Aorta (tissue), 5 donors: ENCODE results near the gene ABAT. TPM values are rescaled to one million over a fixed set of nuclear protein-coding genes. Genes with fewer than 3 reads are reported as not detected.
A peak's percentile ranks its signal among the peaks of the same experiment; 100 is the strongest.
"Not testable (repeated sequence)": the region's sequence is repeated elsewhere in the genome, so short reads cannot be mapped to it uniquely, and the experiment has no call there.

Experiments used
- ATAC-seq: fragments of 200-7000 bp; cut with Tn5 transposase; one replicate; pipeline ENCODE4 v1.9.1; 2022; ENCODE audit warnings: moderate library complexity; ENCODE audit not compliant: low FRiP score
- DNase-seq, 2 donors: peaks; one replicate each; pipeline ENCODE4 v3.0.0-alpha.2; 2020
- H3K27ac ChIP-seq, 2 donors: one replicate each; pipeline ENCODE4 v1.5.1; 2013; ENCODE audit warnings: low read length in 2 of 2, mild to moderate bottlenecking in 2 of 2, moderate library complexity in 2 of 2, control low read depth in 1 of 2, inconsistent platforms in 1 of 2, low read depth in 1 of 2
- H3K27me3 ChIP-seq, 2 donors: one replicate each; pipeline ENCODE4 v1.6.1; 2013; ENCODE audit warnings: control low read depth in 1 of 2, low read length in 1 of 2, mild to moderate bottlenecking in 1 of 2, moderate library complexity in 1 of 2; ENCODE audit not compliant: insufficient read depth in 2 of 2, control insufficient read depth in 1 of 2
- H3K36me3 ChIP-seq, 2 donors: one replicate each; pipeline ENCODE4 v1.6.1; 2013; ENCODE audit warnings: control low read depth in 1 of 2, low read length in 1 of 2, mild to moderate bottlenecking in 1 of 2; ENCODE audit not compliant: insufficient read depth in 2 of 2, control insufficient read depth in 1 of 2
- H3K4me1 ChIP-seq, 2 donors: one replicate each; pipeline ENCODE4 v1.6.1; 2013; ENCODE audit warnings: low read length in 2 of 2, control low read depth in 1 of 2, mild to moderate bottlenecking in 1 of 2, moderate library complexity in 1 of 2; ENCODE audit not compliant: insufficient read depth in 2 of 2, control insufficient read depth in 1 of 2
- H3K4me3 ChIP-seq, 2 donors: one replicate each; pipeline ENCODE4 v1.5.1; 2013; ENCODE audit warnings: low read length in 2 of 2, control low read depth in 1 of 2, mild to moderate bottlenecking in 1 of 2
- H3K9me3 ChIP-seq: one replicate; pipeline ENCODE4 v1.6.1; 2013; ENCODE audit warnings: mild to moderate bottlenecking, low read length; ENCODE audit not compliant: control insufficient read depth
- WGBS, 2 donors: extraction: QIAGEN DNeasy Blood & Tissue Kit; methylation state at CpG; one replicate each; pipeline ENCODE4 v1.1.7; 2013; 5-methylcytosine and 5-hydroxymethylcytosine counted together
- intact Hi-C, 2 donors: fragments of 100-400 bp; cut with DNase I; formaldehyde crosslinking; loops; one replicate each; pipeline versions ENCODE4 v1.14.2 to v1.15.0; 2022
- polyA plus RNA-seq, 2 donors: library from polyadenylated mRNA; stranded (reverse); fragments of 200-250 nt; gene quantifications; one replicate each; pipeline ENCODE4 v1.2.3, GENCODE V29; 2013
- total RNA-seq, 2 donors: library from RNA; stranded (reverse); fragmentation: NEBNext Ultra II Directional; extraction: Animal tissue kit (Norgen Biotek cat#: 25700); gene quantifications; one replicate each; pipeline ENCODE4 v1.2.1, GENCODE V29; 2021
- donor health status: healthy with polysubstance abuse.
- donor health status: Bipolar disorder and iron deficiency.
- donor health status: DM: no; HTN: no; CAD: no.
- donor health status: DM: no; HTN: no; CAD: no.
- donor health status: DM: yes; HTN: yes; CAD: no.

Gene ABAT
- total and polyA plus RNA-seq, 4 donors = 6.6 to 11.5 (median 9.6) TPM

GRCh38 chr16:8797364-8798173 is 123.2 kb downstream of the ABAT start, which contains the start of the genes PMM2 and TMEM186:
Gene PMM2 (plus strand): TSS chr16:8797839. CDS start chr16:8797883, 44 bp downstream.
Gene TMEM186 (minus strand): TSS chr16:8797639. CDS start chr16:8797614, 25 bp downstream.
- no peaks in the 10 kb centered on the region for H3K9me3 ChIP-seq
- peak; percentile 98 for DNase-seq
- intact Hi-C loops = loop anchor here (2.0 to 10.0 kb wide), 5 partner anchors 70 to 229 kb away; partner anchors contain the start of genes ABAT (in 2 of the 2) and CARHSP1 (in 2 of the 2)
- peak; percentile 98 for ATAC-seq
- H3K4me1 ChIP-seq = peaks cover 0 to 2% of the 10 kb centered on the region in 2 donors
- WGBS, 2 donors = 0 to 1% methylated on average over 60 to 61 of the region's 61 CpGs
- H3K27me3 ChIP-seq = no peaks in the 10 kb centered on the region
- peak within 1 kb of the TSS; percentile 86 to 94 for H3K4me3 ChIP-seq
- H3K36me3 ChIP-seq = peaks cover 0 to 4% of the 10 kb centered on the region in 2 donors
- H3K27ac ChIP-seq = peak within 1 kb of the TSS in 1 of 2 donors; percentile 45

GRCh38 chr16:8798174-8798527 is 123.7 kb downstream of the ABAT start:
- WGBS, 2 donors = 1% methylated on average over 6 of the region's 6 CpGs
- peaks cover 0 to 4% of the 10 kb centered on the region in 2 donors for H3K36me3 ChIP-seq
- ATAC-seq (no peak), DNase-seq (no peak)
- H3K4me3 ChIP-seq = peak overlapping the region; percentile 77 to 94
- intact Hi-C loops = loop anchor here (5.0 to 10.0 kb wide), 3 partner anchors 69 to 126 kb away; partner anchors contain the start of genes ABAT (in 2 of the 2) and CARHSP1 (in 1 of the 2)
- H3K9me3 ChIP-seq = no peaks in the 10 kb centered on the region
- peaks cover 0 to 2% of the 10 kb centered on the region in 2 donors for H3K4me1 ChIP-seq
- H3K27ac ChIP-seq = peak overlapping the region in 1 of 2 donors; percentile 42
- no peaks in the 10 kb centered on the region for H3K27me3 ChIP-seq

- no peak overlapping the region for H3K27ac ChIP-seq
- peak overlapping the region; percentile 77 to 94 for H3K4me3 ChIP-seq
- no peaks in the 10 kb centered on the region for H3K27me3 ChIP-seq
- DNase-seq (no peak), ATAC-seq (no peak)
- no peaks in the 10 kb centered on the region for H3K9me3 ChIP-seq
- WGBS, 2 donors = 43 to 45% methylated on average over 7 of the region's 7 CpGs
- intact Hi-C loops = loop anchor here (5.0 to 10.0 kb wide), 3 partner anchors 69 to 126 kb away; partner anchors contain the start of genes ABAT (in 2 of the 2) and CARHSP1 (in 1 of the 2)
- H3K4me1 ChIP-seq = peaks cover 0 to 2% of the 10 kb centered on the region in 2 donors
- H3K36me3 ChIP-seq = peaks cover 0 to 4% of the 10 kb centered on the region in 2 donors
Observed at GRCh38 chr16:8798535-8799157, 124.2 kb downstream of the ABAT start.

GRCh38 chr16:8801701-8802100 is 127.3 kb downstream of the ABAT start:
- DNase-seq = no peak
- no peaks in the 10 kb centered on the region for H3K9me3 ChIP-seq
- ATAC-seq = no peak
- no peak overlapping the region for H3K4me3 ChIP-seq
- peaks cover 0 to 2% of the 10 kb centered on the region in 2 donors for H3K4me1 ChIP-seq
- WGBS, 2 donors = 86 to 87% methylated on average over 4 of the region's 4 CpGs
- no peak overlapping the region for H3K27ac ChIP-seq
- intact Hi-C loops = no loop called here
- H3K36me3 ChIP-seq = peaks cover 6 to 7% of the 10 kb centered on the region in 2 donors
- H3K27me3 ChIP-seq = no peaks in the 10 kb centered on the region

DNA sequence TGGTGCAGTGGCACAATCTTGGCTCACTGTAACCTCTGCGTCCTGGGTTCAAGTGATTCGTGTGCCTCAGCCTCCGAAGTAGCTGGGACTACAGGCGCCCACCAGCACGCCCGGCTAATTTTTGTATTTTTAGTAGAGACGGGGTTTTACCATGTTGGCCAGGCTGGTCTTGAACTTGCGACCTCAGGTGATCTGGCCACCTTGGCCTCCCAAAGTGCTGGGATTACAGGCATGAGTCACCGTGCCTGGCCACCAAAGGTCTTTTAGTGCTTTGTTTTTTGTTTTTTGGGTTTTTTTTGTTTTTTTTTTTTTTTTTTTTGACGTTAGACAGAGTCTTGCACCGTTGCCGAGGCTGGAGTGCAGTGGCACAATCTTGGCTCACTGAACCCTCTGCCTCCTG is 129.3 kb downstream of the ABAT start:
- H3K36me3 ChIP-seq = peaks cover 10 to 12% of the 10 kb centered on the region in 2 donors
- H3K27me3 ChIP-seq, intact Hi-C loops, H3K27ac ChIP-seq, H3K4me1 ChIP-seq, H3K4me3 ChIP-seq, H3K9me3 ChIP-seq, ATAC-seq, DNase-seq: not testable (repeated sequence)
- WGBS, 2 donors = 84 to 86% methylated on average over 12 of the region's 12 CpGs

GRCh38 chr16:8804313-8804712 is 129.9 kb downstream of the ABAT start:
- intact Hi-C loops = no loop called here
- ATAC-seq (no peak), DNase-seq (no peak)
- H3K36me3 ChIP-seq = peaks cover 10 to 12% of the 10 kb centered on the region in 2 donors
- whole genome bisulfite sequencing, 2 donors = 79 to 85% methylated on average over 6 of the region's 6 CpGs
- H3K4me3 ChIP-seq = no peak overlapping the region
- H3K27me3 ChIP-seq = no peaks in the 10 kb centered on the region
- H3K27ac ChIP-seq = no peak overlapping the region
- no peaks in the 10 kb centered on the region for H3K4me1 ChIP-seq
- H3K9me3 ChIP-seq = no peaks in the 10 kb centered on the region

GRCh38 chr16:8806272-8806983 is 132.0 kb downstream of the ABAT start:
- H3K4me1 ChIP-seq = no peaks in the 10 kb centered on the region
- no peak overlapping the region for H3K27ac ChIP-seq
- no peak for ATAC-seq
- intact Hi-C loops = no loop called here
- no peaks in the 10 kb centered on the region for H3K9me3 ChIP-seq
- H3K36me3 ChIP-seq = peaks cover 10 to 14% of the 10 kb centered on the region in 2 donors
- no peak overlapping the region for H3K4me3 ChIP-seq
- H3K27me3 ChIP-seq = no peaks in the 10 kb centered on the region
- DNase-seq = no peak
- WGBS, 2 donors = 86% methylated on average over 13 of the region's 13 CpGs

DNA sequence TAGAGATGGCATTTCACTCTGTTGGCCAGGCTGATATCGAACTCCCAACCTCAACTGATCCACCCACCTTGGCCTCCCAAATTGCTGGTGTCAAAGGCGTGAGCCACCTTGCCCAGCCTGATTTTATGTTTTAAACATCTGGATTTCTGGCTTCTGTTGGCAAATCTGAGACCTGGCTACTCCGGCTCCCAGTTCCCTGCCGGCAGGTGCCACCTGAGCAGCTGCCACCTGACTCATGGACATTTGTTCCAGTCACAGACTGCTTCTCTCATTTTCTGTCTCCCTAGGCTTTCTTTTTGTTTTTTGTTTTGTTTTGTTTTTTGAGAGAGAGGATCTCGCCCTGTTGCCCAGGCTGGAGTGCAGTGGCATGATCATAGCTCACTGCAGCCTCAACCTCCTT is 132.8 kb downstream of the ABAT start:
- peaks cover 12 to 21% of the 10 kb centered on the region in 2 donors for H3K36me3 ChIP-seq
- ATAC-seq = no peak

More for the DNA sequence above, 132.8 kb downstream of the ABAT start:
- H3K27ac ChIP-seq = no peak overlapping the region
- no peak for DNase-seq
- H3K9me3 ChIP-seq = no peaks in the 10 kb centered on the region
- no peaks in the 10 kb centered on the region for H3K4me1 ChIP-seq
- no peaks in the 10 kb centered on the region for H3K27me3 ChIP-seq
- WGBS, 2 donors = 92 to 94% methylated on average over 5 of the region's 5 CpGs
- intact Hi-C loops = no loop called here
- no peak overlapping the region for H3K4me3 ChIP-seq
